GM10248 (cell line): Measurements from ENCODE around the gene CEACAM20.
"Not testable (repeated sequence)": the region's sequence is repeated elsewhere in the genome, so short reads cannot be mapped to it uniquely, and the experiment has no call there.

Source experiments
- CTCF ChIA-PET: fragments of 300-600 bp; sonication (Branson Sonifier 250); formaldehyde crosslinking; extraction: SDS; loops from one replicate; lab custom pipeline; 2021; ENCODE audit warnings: antibody characterized with exemption; lab: Yijun Ruan, JAX
- POLR2A ChIA-PET: fragments of 350-650 bp; sonication (Branson Sonifier 250); formaldehyde crosslinking; extraction: SDS; loops from one replicate; lab custom pipeline; 2020; ENCODE audit warnings: antibody characterized with exemption; lab: Yijun Ruan, JAX
- DNase-seq: peaks from one replicate; pipeline ENCODE4 v3.0.0; 2012; ENCODE audit errors: extremely low spot score
- TF ChIP-seq, protein P1 (sequence below): IDR thresholded peaks from 2 replicates; pipeline ENCODE4 v1.5.1; 2012; ENCODE audit warnings: mild to moderate bottlenecking, low read depth; ENCODE audit errors: extremely low read depth, missing control alignments, control extremely low read depth

Gene CEACAM20

DNA sequence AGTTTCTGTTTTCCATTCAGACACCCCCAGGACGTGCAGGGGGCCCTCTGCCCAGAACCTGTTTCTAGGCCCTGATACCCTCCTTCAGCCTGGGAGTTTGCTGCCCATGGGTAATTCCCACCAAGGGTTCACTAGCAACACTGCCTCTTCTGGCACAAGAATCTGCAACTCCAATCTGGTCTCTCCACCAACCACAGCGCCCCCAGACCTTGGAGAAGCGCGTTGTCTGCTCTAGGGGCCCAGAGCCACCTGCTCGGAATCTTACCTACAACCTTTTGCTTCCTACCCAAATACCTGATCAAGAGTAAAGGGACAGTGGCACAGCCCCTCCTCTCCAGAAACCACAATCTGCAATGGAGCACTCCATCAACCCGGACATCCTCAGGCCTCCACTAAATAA is 29.9 kb downstream of the CEACAM20 start:
- POLR2A ChIA-PET: interaction anchor here (0.6 kb wide), 1 partner anchor 334 kb away, joined by 3 read pairs; the partner anchor contains the start of gene ZNF226
- CTCF ChIA-PET: interaction anchor here (0.8 to 1.3 kb wide), 2 partner anchors 8 to 15 kb away, joined by 3 to 4 read pairs; no protein-coding TSS in a partner anchor
- DNase-seq: no peak
- TF ChIP-seq, protein P1, sequence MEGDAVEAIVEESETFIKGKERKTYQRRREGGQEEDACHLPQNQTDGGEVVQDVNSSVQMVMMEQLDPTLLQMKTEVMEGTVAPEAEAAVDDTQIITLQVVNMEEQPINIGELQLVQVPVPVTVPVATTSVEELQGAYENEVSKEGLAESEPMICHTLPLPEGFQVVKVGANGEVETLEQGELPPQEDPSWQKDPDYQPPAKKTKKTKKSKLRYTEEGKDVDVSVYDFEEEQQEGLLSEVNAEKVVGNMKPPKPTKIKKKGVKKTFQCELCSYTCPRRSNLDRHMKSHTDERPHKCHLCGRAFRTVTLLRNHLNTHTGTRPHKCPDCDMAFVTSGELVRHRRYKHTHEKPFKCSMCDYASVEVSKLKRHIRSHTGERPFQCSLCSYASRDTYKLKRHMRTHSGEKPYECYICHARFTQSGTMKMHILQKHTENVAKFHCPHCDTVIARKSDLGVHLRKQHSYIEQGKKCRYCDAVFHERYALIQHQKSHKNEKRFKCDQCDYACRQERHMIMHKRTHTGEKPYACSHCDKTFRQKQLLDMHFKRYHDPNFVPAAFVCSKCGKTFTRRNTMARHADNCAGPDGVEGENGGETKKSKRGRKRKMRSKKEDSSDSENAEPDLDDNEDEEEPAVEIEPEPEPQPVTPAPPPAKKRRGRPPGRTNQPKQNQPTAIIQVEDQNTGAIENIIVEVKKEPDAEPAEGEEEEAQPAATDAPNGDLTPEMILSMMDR: no peak

DNA sequence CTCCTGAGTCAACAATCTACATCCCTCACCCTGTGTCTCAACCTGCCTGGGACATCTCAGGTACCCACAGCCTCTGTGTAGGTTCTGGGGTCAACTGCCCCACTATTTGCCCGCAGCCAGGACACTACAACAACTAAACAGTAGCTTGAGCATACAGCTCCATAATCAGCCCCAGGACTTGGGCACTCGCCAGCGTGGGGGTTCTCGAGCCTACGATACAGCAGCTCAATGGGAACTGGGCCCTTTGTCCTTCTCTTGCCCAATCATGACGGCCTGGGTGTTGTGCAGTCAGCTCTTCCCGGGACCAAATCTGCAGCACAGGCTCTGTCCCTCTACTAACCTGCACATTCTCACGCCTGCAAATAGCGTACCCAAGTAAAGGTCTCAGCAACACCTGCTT is 30.5 kb downstream of the CEACAM20 start:
- DNase-seq: no peak
- CTCF ChIA-PET: no interaction called here
- TF ChIP-seq, protein P1: no peak
- POLR2A ChIA-PET: no interaction called here

DNA sequence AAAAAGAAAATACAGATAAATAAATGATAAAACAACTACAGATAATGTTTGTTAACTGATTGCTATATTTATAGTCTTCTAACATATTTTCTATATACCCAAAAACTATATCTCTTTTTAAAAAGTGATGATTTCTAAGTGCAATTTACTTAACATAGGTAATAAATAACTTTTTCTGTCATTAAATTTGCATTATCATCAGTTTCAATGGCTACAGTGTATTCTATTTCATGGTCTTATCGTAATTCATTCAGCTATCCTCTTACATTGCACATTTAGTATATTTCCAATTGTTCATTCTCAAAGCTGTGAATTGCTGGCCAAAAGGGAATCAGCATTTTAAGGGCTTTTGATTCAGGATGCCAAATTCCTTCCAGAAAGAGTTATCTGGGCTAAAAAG is 32.8 kb downstream of the CEACAM20 start:
- CTCF ChIA-PET: no interaction called here
- POLR2A ChIA-PET: no interaction called here
- DNase-seq: no peak
- TF ChIP-seq, protein P1: no peak

DNA sequence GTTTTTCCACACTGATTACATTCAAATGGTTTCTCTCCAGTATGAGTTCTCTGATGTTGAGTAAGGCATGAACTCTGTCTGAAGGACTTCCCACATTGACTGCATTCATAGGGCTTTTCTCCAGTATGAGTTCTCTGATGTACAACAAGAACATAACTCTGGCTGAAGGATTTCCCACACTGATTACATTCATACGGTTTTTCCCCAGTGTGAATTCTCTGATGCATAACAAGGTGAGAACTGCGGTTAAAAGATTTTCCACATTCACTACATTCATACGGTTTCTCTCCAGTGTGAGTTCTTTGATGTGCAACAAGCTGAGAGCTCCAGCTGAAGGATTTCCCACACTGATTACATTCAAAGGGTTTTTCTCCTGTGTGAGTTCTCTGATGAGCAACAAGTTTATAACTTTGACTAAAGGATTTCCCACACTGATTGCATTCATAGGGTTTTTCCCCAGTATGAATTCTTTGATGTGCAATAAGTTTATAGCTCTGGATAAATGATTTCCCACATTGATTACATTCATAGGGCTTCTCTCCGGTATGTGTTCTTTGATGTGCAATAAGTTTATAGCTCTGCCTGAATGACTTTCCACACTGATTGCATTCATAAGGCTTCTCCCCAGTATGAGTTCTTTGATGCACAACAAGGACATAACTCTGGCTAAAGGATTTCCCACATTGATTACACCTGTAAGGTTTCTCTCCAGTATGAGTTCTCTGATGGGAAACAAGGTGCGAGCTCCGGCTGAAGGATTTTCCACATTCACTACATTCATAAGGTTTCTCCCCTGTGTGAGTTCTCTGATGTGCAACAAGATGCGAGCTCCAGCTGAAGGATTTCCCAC is 52.7 kb downstream of the CEACAM20 start:
- TF ChIP-seq, protein P1: no peak
- no peak for DNase-seq
- ChIA-PET CTCF (interaction anchor here (1.6 kb wide), 1 partner anchor 21 kb away, joined by 4 read pairs; no protein-coding TSS in a partner anchor), POLR2A (no interaction called here)

DNA sequence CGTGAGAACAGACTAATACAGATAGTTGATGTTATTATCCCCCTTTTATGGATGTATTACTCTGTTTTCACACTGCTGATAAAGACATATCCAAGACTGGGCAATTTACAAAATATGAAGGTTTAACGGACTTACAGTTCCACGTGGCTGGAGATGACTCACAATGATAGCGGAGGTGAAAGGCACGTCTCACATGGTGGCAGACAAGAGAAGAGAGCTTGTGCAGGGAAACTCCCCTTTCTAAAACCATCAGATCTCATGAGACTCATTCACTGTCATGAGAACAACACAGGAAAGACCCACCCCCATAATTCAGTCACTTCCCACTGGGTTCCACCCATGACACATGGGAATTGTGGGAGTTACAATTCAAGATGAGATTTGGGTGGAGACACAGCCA is 60.7 kb downstream of the CEACAM20 start:
- POLR2A ChIA-PET, CTCF ChIA-PET, DNase-seq: not testable (repeated sequence)

DNA sequence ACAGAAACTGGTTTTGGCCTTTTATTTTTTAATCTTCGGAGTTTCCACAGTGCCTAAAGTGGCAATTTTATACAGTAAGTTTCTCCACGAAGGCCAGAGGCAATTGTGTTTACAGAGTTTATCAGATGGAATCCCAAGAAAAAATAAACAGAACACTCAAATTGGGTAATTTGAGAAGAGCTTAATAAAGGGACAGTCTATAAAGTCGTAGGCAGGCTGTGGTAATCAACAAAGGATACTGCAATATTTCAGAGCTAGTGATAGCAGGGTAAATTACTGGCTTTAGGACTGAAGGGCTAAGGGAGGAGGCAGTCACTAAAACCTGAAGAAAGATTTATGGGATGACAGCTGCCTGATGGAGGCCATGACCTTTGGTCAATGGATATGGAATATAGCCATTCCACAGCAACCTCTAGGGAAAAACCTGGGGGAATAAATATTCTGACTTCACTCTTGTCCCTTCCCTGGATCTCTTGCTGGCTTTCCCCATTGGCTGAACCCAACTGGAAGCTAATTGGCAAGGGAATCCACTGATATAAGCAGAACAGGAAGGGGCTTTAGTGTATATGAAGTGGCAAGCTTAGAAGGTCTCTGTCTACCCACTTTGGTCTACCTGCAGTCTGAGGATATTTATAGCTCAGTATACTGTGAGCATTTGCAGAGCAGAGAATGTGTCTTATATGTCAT is 66.7 kb downstream of the CEACAM20 start:
- POLR2A ChIA-PET, DNase-seq, CTCF ChIA-PET: not testable (repeated sequence)
